Measurements from ENCODE around the gene NMNAT2. TPM values are rescaled to one million over a fixed set of nuclear protein-coding genes. Genes with fewer than 3 reads are reported as not detected.
A peak's percentile ranks its signal among the peaks of the same experiment; 100 is the strongest.

The NMNAT2 gene
- total RNA-seq, 2 donors from 2014 or later = 1.0 to 1.3 TPM

- TF ChIP-seq POLR2A (IDR thresholded peaks at IDR 0.05) (no peak), CTCF (IDR thresholded peaks at IDR 0.05) (no peak)
- intact Hi-C loops (cut with DNase I) = no loop called here
- peak; percentile 74 for ATAC-seq
- peak; percentile 51 to 68 (median 54) for DNase-seq
- H3K27ac ChIP-seq = no peak overlapping the region
- H3K9me3 ChIP-seq = no peaks in the 10 kb centered on the region
- no peak overlapping the region for H3K4me3 ChIP-seq
- 3 to 6% methylated on average over 55 to 69 of the region's 69 CpGs for WGBS, 2 donors
- H3K4me1 ChIP-seq = peaks cover 19% of the 10 kb centered on the region
- H3K27me3 ChIP-seq = peaks cover 5 to 21% of the 10 kb centered on the region in 2 donors
- no peaks in the 10 kb centered on the region for H3K36me3 ChIP-seq (replicated peaks in 1 of 2; ENCODE audit: insufficient read depth in 1 of 2, low read depth in 2 of 2)
Observed at GRCh38 chr1:183416850-183417771, 1.1 kb downstream of the NMNAT2 start.

- peaks cover 19% of the 10 kb centered on the region for H3K4me1 ChIP-seq
- H3K27ac ChIP-seq = no peak overlapping the region
- no peak overlapping the region for H3K4me3 ChIP-seq
- intact Hi-C loops (cut with DNase I) = no loop called here
- TF ChIP-seq POLR2A (IDR thresholded peaks at IDR 0.05) = no peak
- no peak for TF ChIP-seq CTCF (IDR thresholded peaks at IDR 0.05)
- ATAC-seq = no peak
- no peaks in the 10 kb centered on the region for H3K36me3 ChIP-seq (replicated peaks in 1 of 2; ENCODE audit: insufficient read depth in 1 of 2, low read depth in 2 of 2)
- no peaks in the 10 kb centered on the region for H3K9me3 ChIP-seq
- no peak for DNase-seq
- H3K27me3 ChIP-seq = peaks cover 5 to 21% of the 10 kb centered on the region in 2 donors
Observed at GRCh38 chr1:183414365-183414764, 3.8 kb downstream of the NMNAT2 start.

- intact Hi-C loops (cut with DNase I) = no loop called here
- 90 to 95% methylated on average over 2 of the region's 2 CpGs for WGBS, 2 donors
- ATAC-seq = no peak
- peaks cover 0 to 3% of the 10 kb centered on the region in 2 donors for H3K27me3 ChIP-seq
- no peaks in the 10 kb centered on the region for H3K9me3 ChIP-seq
- DNase-seq = no peak
- no peak for TF ChIP-seq CTCF (IDR thresholded peaks at IDR 0.05)
- H3K4me1 ChIP-seq = no peaks in the 10 kb centered on the region
- H3K27ac ChIP-seq = no peak overlapping the region
- H3K4me3 ChIP-seq = no peak overlapping the region
- no peaks in the 10 kb centered on the region for H3K36me3 ChIP-seq (replicated peaks in 1 of 2; ENCODE audit: insufficient read depth in 1 of 2, low read depth in 2 of 2)
Observed at GRCh38 chr1:183411091-183411490, 7.1 kb downstream of the NMNAT2 start.

DNA sequence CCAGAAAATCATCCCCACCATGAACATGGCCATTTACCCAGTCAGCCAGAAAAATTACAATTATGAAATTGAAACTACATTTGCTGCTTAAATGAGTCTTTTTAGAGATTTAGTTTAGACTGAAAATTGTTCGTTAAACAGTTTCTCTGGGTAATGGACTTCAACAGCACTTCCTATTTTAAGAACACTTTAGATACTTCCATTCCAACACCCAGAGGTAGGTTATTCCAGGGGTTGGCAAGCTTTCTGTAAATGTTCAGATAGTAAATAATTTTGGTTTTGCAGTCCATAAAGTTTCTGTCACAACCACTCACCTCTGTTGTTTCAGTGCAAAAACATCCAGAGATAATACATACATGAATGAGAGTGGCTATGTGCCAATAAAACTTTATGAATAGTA lies 10.2 kb downstream of the NMNAT2 start:
- ATAC-seq (no peak), DNase-seq (no peak)
- Histone ChIP-seq H3K27me3 (no peaks in the 10 kb centered on the region), H3K4me1 (no peaks in the 10 kb centered on the region), H3K9me3 (no peaks in the 10 kb centered on the region), H3K36me3 (replicated peaks in 1 of 2; ENCODE audit: insufficient read depth in 1 of 2, low read depth in 2 of 2) (no peaks in the 10 kb centered on the region), H3K27ac (no peak overlapping the region), H3K4me3 (no peak overlapping the region)
- intact Hi-C loops (cut with DNase I) = no loop called here
- WGBS, 2 donors = 79 to 90% methylated on average over 1 of the region's 1 CpG
- no peak for TF ChIP-seq CTCF (IDR thresholded peaks at IDR 0.05)
- TF ChIP-seq POLR2A (IDR thresholded peaks at IDR 0.05) = no peak

DNA sequence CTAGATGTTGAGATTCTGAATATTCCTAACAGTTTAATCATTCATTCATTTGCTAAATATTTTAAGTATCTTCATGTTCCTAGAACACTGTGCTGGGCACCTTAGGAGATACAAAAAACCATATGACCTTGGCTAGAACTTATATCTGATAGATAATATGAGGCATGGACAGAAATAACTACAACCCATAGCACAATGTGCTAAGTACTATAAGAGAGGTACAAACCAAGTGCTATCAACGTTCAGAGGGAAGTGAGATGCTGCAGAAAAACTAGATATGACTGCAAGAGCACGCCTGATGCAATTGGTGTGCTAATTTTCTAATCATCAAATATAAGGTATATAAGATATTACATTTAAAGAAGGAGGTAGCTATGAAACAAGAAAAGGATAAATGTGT lies 10.7 kb downstream of the NMNAT2 start:
- Histone ChIP-seq H3K27ac (no peak overlapping the region), H3K9me3 (no peaks in the 10 kb centered on the region), H3K4me3 (no peak overlapping the region), H3K4me1 (no peaks in the 10 kb centered on the region), H3K36me3 (replicated peaks in 1 of 2; ENCODE audit: insufficient read depth in 1 of 2, low read depth in 2 of 2) (no peaks in the 10 kb centered on the region), H3K27me3 (no peaks in the 10 kb centered on the region)
- TF ChIP-seq POLR2A (IDR thresholded peaks at IDR 0.05) (no peak), CTCF (IDR thresholded peaks at IDR 0.05) (no peak)
- 54 to 65% methylated on average over 2 of the region's 2 CpGs for WGBS, 2 donors
- DNase-seq = no peak
- intact Hi-C loops (cut with DNase I) = no loop called here
- no peak for ATAC-seq

Data from body of pancreas (tissue), 4 donors.